Fibroblast of lung (primary cell): ENCODE results near the gene PCCB. TPM values are rescaled to one million over a fixed set of nuclear protein-coding genes. Genes with fewer than 3 reads are reported as not detected.
A peak's percentile ranks its signal among the peaks of the same experiment; 100 is the strongest.
"Not testable (repeated sequence)": the region's sequence is repeated elsewhere in the genome, so short reads cannot be mapped to it uniquely, and the experiment has no call there.

Experiments used
- DNase-seq, 2 donors: peaks; one replicate each; pipeline versions ENCODE4 v3.0.0 to v3.0.0-alpha.2; 2010; ENCODE audit warnings: low read depth in 2 of 2
- H2AFZ ChIP-seq: 2 replicates; pipeline ENCODE4 v1.5.1; 2012; ENCODE audit warnings: low read length, control low read depth, inconsistent platforms
- H3K27ac ChIP-seq: 2 replicates; pipeline ENCODE4 v1.5.1; 2011; ENCODE audit warnings: low read length, control low read depth; ENCODE audit not compliant: insufficient read depth
- H3K27me3 ChIP-seq: 2 replicates; pipeline ENCODE4 v1.5.1; 2011; ENCODE audit warnings: mild to moderate bottlenecking, low read length; ENCODE audit not compliant: control insufficient read depth, insufficient read depth
- H3K36me3 ChIP-seq: 2 replicates; pipeline ENCODE4 v1.5.1; 2011; ENCODE audit warnings: low read length; ENCODE audit not compliant: control insufficient read depth, insufficient read depth
- H3K4me1 ChIP-seq: 2 replicates; pipeline ENCODE4 v1.5.1; 2011; ENCODE audit warnings: low read length; ENCODE audit not compliant: control insufficient read depth, insufficient read depth; ENCODE audit errors: extremely low read depth
- H3K4me2 ChIP-seq: 2 replicates; pipeline ENCODE4 v1.5.1; 2011; ENCODE audit warnings: low read length, control low read depth; ENCODE audit not compliant: insufficient read depth; ENCODE audit errors: extremely low read depth
- H3K4me3 ChIP-seq, 4 experiments: fragments of 200-600 bp in 1 of 4; sonication (generic) in 1 of 4; replicated peaks in 1 of 4; 2 replicates each; pipeline ENCODE4 v1.5.1; 2011 to 2016; ENCODE audit warnings: low read length in 4 of 4, low read depth in 3 of 4, mild to moderate bottlenecking in 3 of 4, control low read depth in 2 of 4, inconsistent platforms in 1 of 4, mixed read lengths in 1 of 4; ENCODE audit not compliant: insufficient read depth in 1 of 4; ENCODE audit errors: control extremely low read depth in 1 of 4
- H3K79me2 ChIP-seq: 2 replicates; pipeline ENCODE4 v1.5.1; 2012; ENCODE audit warnings: mild to moderate bottlenecking, low read length, inconsistent platforms; ENCODE audit not compliant: control insufficient read depth, insufficient read depth
- H3K9ac ChIP-seq: 2 replicates; pipeline ENCODE4 v1.5.1; 2011; ENCODE audit warnings: mild to moderate bottlenecking, low read length, control low read depth; ENCODE audit not compliant: insufficient read depth
- H3K9me3 ChIP-seq: 2 replicates; pipeline ENCODE4 v1.5.1; 2012; ENCODE audit warnings: low read depth, low read length; ENCODE audit not compliant: control insufficient read depth, insufficient read depth
- H4K20me1 ChIP-seq: 2 replicates; pipeline ENCODE4 v1.5.1; 2011; ENCODE audit warnings: low read length; ENCODE audit not compliant: control insufficient read depth, insufficient read depth; ENCODE audit errors: extremely low read depth
- CTCF ChIP-seq, 2 donors: IDR thresholded peaks in 1 of 2; conservative IDR thresholded peaks in 1 of 2; 1 replicate in 1 of 2; 2 replicates in 1 of 2; pipeline ENCODE4 v1.5.1; 2011 to 2012; ENCODE audit warnings: low read length in 2 of 2, control low read depth in 1 of 2, inconsistent platforms in 1 of 2, low read depth in 1 of 2, mild to moderate bottlenecking in 1 of 2
- EZH2 ChIP-seq: IDR thresholded peaks from 2 replicates; pipeline ENCODE4 v1.5.1; 2012; ENCODE audit warnings: low read length, control low read depth, mild to moderate bottlenecking; ENCODE audit errors: missing control alignments
- polyA plus RNA-seq, 2 donors: library from polyadenylated mRNA; depleted of rRNA in 1 of 2; stranded (reverse) in 1 of 2; unstranded in 1 of 2; fragments of >200 nt; gene quantifications; 2 replicates each; pipeline ENCODE4 v1.2.1, GENCODE V29; 2011 to 2012; ENCODE audit warnings: missing spikeins in 1 of 2
- total RNA-seq: library from RNA; depleted of rRNA; stranded (reverse); fragments of >200 nt; gene quantifications from 2 replicates; pipeline ENCODE4 v1.2.1, GENCODE V29; 2014

Gene PCCB
- total and polyA plus RNA-seq, 2 donors (not counting 1 experiment from before 2014, with no cell fraction given), result 56.0 to 81.4 TPM

GRCh38 chr3:136366289-136366688 is 116.1 kb downstream of the PCCB start:
- TF ChIP-seq CTCF (conservative IDR thresholded peaks at IDR 0.05 in 1 of 2, IDR thresholded peaks at IDR 0.05 in 1 of 2; ENCODE audit: low read depth in 1 of 2, low read length in 2 of 2), result no peak
- no peak for TF ChIP-seq EZH2
- Histone ChIP-seq H3K9me3 (no peaks in the 10 kb centered on the region), H3K27ac (no peak overlapping the region), H3K4me2 (no peak overlapping the region), H3K4me3 (no peak overlapping the region), H3K79me2 (no peaks in the 10 kb centered on the region), H2AFZ (no peak overlapping the region), H3K4me1 (no peaks in the 10 kb centered on the region), H4K20me1 (no peaks in the 10 kb centered on the region), H3K36me3 (no peaks in the 10 kb centered on the region), H3K9ac (no peak overlapping the region), H3K27me3 (no peaks in the 10 kb centered on the region)
- DNase-seq, result peak; percentile 29 to 84

GRCh38 chr3:136375800-136376199 is 125.7 kb downstream of the PCCB start:
- not testable (repeated sequence) for H4K20me1 ChIP-seq, H3K27me3 ChIP-seq, H3K27ac ChIP-seq

GRCh38 chr3:136377508-136377907 is 127.4 kb downstream of the PCCB start:
- H2AFZ ChIP-seq, result no peak overlapping the region
- H3K36me3 ChIP-seq, result no peaks in the 10 kb centered on the region
- no peak overlapping the region for H3K27ac ChIP-seq
- H3K4me3 ChIP-seq, result no peak overlapping the region
- DNase-seq, result no peak
- H3K79me2 ChIP-seq, result no peaks in the 10 kb centered on the region
- no peaks in the 10 kb centered on the region for H3K4me1 ChIP-seq
- TF ChIP-seq EZH2, result no peak
- TF ChIP-seq CTCF (conservative IDR thresholded peaks at IDR 0.05 in 1 of 2, IDR thresholded peaks at IDR 0.05 in 1 of 2; ENCODE audit: low read depth in 1 of 2, low read length in 2 of 2), result no peak
- H3K4me2 ChIP-seq, result no peak overlapping the region
- H4K20me1 ChIP-seq, result no peaks in the 10 kb centered on the region
- H3K27me3 ChIP-seq, result no peaks in the 10 kb centered on the region
- H3K9ac ChIP-seq, result no peak overlapping the region
- no peaks in the 10 kb centered on the region for H3K9me3 ChIP-seq

More at GRCh38 chr3:136375800-136376199, 125.7 kb downstream of the PCCB start:
- not testable (repeated sequence) for DNase-seq, H3K79me2 ChIP-seq, H3K4me2 ChIP-seq, H3K9me3 ChIP-seq, H3K4me3 ChIP-seq, H3K9ac ChIP-seq, H2AFZ ChIP-seq, H3K4me1 ChIP-seq, H3K36me3 ChIP-seq
